Measurements from ENCODE around the gene TMEM176B.
"Not testable (repeated sequence)": the region's sequence is repeated elsewhere in the genome, so short reads cannot be mapped to it uniquely, and the experiment has no call there.

Gene TMEM176B

GRCh38 chr7:150791746-150792452 is 8.3 kb downstream of the TMEM176B start:
- intact Hi-C loops (cut with DNase I): no loop called here
- peak in 1 of 10 donors; percentile 67 for DNase-seq

GRCh38 chr7:150791304-150791703 is 8.9 kb downstream of the TMEM176B start:
- no peak for DNase-seq
- intact Hi-C loops (cut with DNase I): no loop called here

DNA sequence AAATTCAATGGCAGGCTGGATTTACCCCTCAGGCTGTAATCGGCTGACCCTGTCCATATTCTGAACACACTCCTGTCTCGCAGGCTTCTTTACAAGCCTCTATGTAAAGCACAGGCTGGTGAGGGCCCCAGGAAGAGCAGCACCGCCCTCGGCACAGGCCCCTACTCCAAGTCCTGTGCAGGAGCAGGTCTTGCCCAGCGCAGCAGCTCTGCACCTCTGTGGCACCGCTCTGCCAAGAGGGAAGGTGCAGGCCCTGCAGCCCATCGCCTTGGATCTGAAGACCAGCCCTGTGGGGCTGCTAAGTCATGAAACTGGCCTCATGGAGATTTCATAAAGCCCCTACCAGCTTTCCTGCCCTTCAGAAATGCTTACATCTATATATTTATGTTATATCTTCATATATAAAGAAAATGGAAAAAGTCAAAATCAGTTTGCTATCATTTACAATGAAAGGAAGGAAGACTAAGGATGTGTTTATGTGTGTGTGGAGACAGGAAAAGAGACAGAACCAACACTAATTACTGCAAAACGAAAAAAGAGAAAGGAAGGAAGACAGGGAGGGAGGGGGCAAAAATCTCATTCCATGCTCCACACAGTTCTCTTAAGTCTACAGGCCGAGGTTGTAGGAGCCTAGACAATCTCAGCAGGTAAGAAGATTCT is 9.6 kb downstream of the TMEM176B start:
- DNase-seq: peak in 1 of 10 donors; percentile 36
- intact Hi-C loops (cut with DNase I): no loop called here

- intact Hi-C loops (cut with DNase I): no loop called here
Measured at GRCh38 chr7:150788474-150789269, 11.5 kb downstream of the TMEM176B start.

GRCh38 chr7:150787321-150788281 is 12.6 kb downstream of the TMEM176B start:
- peak in 1 of 10 donors; percentile 31 for DNase-seq
- intact Hi-C loops (cut with DNase I): no loop called here

More at GRCh38 chr7:150788474-150789269, 11.5 kb downstream of the TMEM176B start:
- DNase-seq: no peak

GRCh38 chr7:150784954-150785353 is 15.2 kb downstream of the TMEM176B start:
- intact Hi-C loops (cut with DNase I): no loop called here
- peak in 1 of 10 donors; percentile 35 for DNase-seq

DNA sequence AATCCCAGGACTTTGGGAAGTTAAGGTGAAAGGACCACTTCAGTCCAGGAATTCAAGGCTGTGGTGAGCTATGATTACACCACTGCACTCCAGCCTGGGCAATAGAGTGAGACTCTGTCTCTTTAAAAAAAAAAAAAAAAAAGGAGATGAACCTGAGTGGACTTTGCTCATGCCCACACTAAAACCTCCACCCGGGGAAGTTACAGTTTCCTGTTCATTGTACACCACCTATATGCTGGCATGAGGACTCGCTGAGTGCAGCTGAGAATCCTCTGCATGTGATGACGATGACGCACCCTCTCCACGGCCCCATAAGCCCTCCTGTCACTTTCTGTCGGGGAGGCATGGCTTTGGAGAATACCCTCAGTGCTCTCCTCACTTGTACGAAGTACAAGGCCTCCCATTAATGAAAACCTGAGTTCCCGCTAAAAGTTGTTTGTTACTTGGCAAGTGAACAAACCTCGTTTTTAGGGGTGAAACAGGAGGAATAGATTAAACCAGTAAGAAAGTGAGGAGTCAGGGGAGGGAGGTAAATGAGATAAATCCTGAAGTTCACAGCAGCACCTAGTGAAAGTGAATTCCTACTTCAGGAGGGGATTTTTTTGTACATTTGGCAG is 15.9 kb downstream of the TMEM176B start:
- intact Hi-C loops (cut with DNase I): no loop called here
- peak in 1 of 10 donors; percentile 65 for DNase-seq

- intact Hi-C loops (cut with DNase I): no loop called here
Measured at GRCh38 chr7:150781961-150782360, 18.2 kb downstream of the TMEM176B start.

GRCh38 chr7:150781103-150781502 is 19.1 kb downstream of the TMEM176B start:
- no peak for DNase-seq
- intact Hi-C loops (cut with DNase I): no loop called here

More at GRCh38 chr7:150781961-150782360, 18.2 kb downstream of the TMEM176B start:
- DNase-seq: no peak

DNA sequence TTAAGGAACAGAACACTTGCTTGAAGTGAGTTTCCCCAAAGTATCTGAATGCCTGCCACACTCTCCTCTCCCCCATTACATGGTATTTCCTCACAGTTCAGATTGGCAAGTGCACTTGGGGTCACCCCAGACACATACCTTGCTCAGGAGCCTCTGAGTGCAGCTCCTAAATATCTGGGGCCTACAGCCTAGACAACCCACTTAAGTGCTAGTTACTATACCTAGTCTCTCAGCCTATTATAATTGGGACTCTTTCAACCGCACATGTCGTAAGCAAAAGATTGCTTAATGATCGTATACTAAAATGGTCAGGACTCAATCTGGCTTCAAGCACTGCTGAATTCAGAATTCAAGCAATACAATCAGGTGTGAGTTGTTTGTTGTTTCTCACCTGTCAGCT is 19.9 kb downstream of the TMEM176B start:
- no peak for DNase-seq
- intact Hi-C loops (cut with DNase I): no loop called here

- peak; percentile 67 to 97 (median 86) for DNase-seq
Measured at GRCh38 chr7:150778738-150779301, 21.3 kb downstream of the TMEM176B start.

GRCh38 chr7:150778014-150778737 is 22.0 kb downstream of the TMEM176B start:
- intact Hi-C loops (cut with DNase I): loop anchor here (2.0 to 5.0 kb wide), 2 partner anchors 99 to 209 kb away; no protein-coding TSS in a partner anchor
- DNase-seq: no peak

More at GRCh38 chr7:150778738-150779301, 21.3 kb downstream of the TMEM176B start:
- intact Hi-C loops (cut with DNase I): loop anchor here (2.0 to 5.0 kb wide), 2 partner anchors 98 to 208 kb away; no protein-coding TSS in a partner anchor

DNA sequence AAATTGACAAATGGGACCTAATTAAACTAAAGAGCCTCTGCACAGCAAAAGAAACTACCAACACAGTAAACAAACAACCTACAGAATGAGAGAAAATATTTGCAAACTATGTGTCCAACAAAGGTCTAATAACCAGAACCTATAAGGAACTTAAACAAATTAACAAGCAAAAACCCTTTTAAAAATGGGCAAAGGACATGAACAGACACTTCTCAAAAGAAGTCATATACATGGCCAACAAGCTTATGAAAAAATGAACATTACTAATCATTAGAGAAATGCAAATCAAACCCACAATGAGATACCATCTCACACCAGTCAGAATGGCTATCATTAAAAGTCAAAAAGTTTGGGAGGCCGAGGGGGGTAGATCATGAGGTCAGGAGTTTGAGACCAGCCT is 26.0 kb downstream of the TMEM176B start:
- DNase-seq; intact Hi-C loops (cut with DNase I): not testable (repeated sequence)

DNA sequence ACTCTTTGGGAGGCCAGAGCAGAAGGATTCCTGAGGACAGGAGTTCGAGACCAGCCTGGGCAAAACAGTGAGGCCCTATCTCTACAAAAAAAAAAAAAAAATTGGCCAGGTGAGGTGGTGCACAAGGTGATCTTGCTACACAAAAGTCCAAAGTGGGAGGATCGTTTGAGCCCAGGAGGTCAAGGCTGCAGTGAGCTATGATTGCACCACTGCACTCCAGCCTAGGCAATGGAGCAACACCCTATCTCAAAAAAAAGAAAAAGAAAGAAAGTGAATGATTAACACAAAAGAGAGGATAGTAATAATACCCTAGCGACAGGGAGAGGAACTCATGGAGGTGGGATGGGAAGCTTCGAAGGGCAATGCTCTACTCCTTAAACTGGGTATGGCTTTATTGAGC is 30.4 kb downstream of the TMEM176B start:
- no peak for DNase-seq
- intact Hi-C loops (cut with DNase I): no loop called here

- DNase-seq: no peak
- intact Hi-C loops (cut with DNase I): no loop called here
Measured at GRCh38 chr7:150766334-150766709, 33.8 kb downstream of the TMEM176B start.

GRCh38 chr7:150759479-150759878 is 40.7 kb downstream of the TMEM176B start:
- DNase-seq: no peak
- intact Hi-C loops (cut with DNase I): no loop called here

DNA sequence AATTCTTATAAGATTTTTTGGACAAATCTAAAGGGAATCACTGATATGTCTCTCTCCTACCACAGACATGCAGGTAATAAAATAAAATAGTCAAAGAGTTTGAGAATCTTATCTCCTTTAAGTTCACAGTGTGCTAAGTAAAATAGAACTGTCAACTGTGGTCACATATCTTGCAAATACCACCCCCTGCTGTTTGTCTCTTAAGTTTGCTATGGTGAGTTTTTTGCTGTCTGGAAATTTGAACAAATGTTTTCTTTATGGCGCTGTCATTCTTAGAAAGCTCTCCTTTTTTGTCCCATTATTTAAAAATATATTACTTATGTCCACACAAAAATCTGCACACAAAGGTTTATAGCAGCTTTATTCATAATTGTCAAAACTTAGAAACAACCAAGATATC is 43.3 kb downstream of the TMEM176B start:
- intact Hi-C loops (cut with DNase I): loop anchor here (1.0 kb wide), 1 partner anchor 309 kb away; no protein-coding TSS in a partner anchor
- no peak for DNase-seq

DNA sequence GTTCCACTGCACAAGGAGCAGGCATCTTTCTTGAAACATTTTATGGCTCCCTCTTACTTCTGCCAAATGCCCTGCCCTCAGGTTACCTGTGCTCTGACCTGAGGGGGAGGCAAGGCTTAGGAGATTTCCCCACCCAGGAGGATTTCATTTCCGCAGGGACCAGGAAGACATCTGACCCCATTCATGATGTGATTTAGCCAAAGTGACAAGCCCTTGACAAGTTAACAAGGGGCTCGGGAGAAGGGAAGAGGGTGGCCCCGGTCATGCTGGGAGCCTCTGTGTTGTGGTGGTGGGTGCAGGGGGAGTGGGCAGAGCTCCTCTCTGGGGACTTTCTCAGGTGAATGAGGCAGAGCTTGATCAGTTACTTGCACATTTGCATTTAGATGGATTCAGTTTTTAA is 44.0 kb downstream of the TMEM176B start:
- no peak for DNase-seq
- intact Hi-C loops (cut with DNase I): loop anchor here (1.0 kb wide), 1 partner anchor 308 kb away; no protein-coding TSS in a partner anchor
